Lower leg skin (tissue), 4 donors: ENCODE measurements around the gene MAP3K5. TPM values are rescaled to one million over a fixed set of nuclear protein-coding genes. Genes with fewer than 3 reads are reported as not detected.

ENCODE experiments used
- DNase-seq, 2 donors: peaks; one replicate each; pipeline ENCODE4 v3.0.0-alpha.2; 2019; ENCODE audit warnings: low spot score in 2 of 2
- H3K4me3 ChIP-seq: fragments of 200-600 bp; sonication (generic); 2 replicates; pipeline ENCODE4 v1.5.1; 2017; ENCODE audit warnings: mild to moderate bottlenecking, low read depth; ENCODE audit not compliant: poor library complexity, severe bottlenecking
- POLR2A ChIP-seq, 2 donors: fragments of 450-650 bp; IDR thresholded peaks; one replicate each; pipeline ENCODE4 v1.6.1; 2016 to 2017; ENCODE audit warnings: antibody characterized with exemption in 2 of 2, mild to moderate bottlenecking in 1 of 2, moderate library complexity in 1 of 2
- WGBS, 2 donors: methylation state at CpG; one replicate each; pipeline ENCODE4 v1.1.5; 2018; 5-methylcytosine and 5-hydroxymethylcytosine counted together
- intact Hi-C: fragments of 100-400 bp; cut with DNase I; formaldehyde crosslinking; loops from one replicate; pipeline ENCODE4 v1.15.0; 2023; ENCODE audit warnings: low total_unique reads
- total RNA-seq, 4 donors: library from RNA; depleted of rRNA; stranded (reverse); fragments of >200 nt; gene quantifications; one replicate each; pipeline ENCODE4 v1.1.0, GENCODE V29; 2016
- TF ChIP-seq, protein P1 (sequence below), 3 donors: fragments of 450-650 bp; IDR thresholded peaks; one replicate each; pipeline ENCODE4 v1.5.1; 2016; ENCODE audit warnings: antibody characterized with exemption in 3 of 3, mild to moderate bottlenecking in 3 of 3, moderate library complexity in 2 of 3

Gene MAP3K5
- total RNA-seq, 4 donors from 2014 or later = 18.9 to 35.2 (median 27.0) TPM

DNA sequence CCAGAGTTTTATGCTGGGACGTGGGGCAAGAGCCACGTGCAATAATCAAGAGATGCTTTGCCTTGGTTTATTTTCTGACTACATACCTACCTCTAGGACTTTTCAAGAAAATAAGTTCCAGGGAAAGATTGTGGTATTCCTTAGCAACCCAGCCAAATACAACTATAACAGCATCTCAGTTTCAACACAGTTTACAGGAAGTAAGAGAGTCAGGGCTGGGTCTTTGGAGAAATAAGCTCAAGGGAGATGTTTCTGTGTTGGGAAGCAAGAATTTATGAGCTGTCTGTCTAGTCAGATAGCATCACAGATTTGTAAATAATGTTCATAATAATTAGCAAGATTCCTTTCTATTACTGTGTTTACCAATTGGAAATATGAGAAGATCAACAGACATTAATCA is 35.1 kb downstream of the MAP3K5 start:
- no peak overlapping the region for H3K4me3 ChIP-seq
- no peak for DNase-seq
- WGBS, 2 donors = 87 to 94% methylated on average over 2 of the region's 2 CpGs
- TF ChIP-seq, protein P1, sequence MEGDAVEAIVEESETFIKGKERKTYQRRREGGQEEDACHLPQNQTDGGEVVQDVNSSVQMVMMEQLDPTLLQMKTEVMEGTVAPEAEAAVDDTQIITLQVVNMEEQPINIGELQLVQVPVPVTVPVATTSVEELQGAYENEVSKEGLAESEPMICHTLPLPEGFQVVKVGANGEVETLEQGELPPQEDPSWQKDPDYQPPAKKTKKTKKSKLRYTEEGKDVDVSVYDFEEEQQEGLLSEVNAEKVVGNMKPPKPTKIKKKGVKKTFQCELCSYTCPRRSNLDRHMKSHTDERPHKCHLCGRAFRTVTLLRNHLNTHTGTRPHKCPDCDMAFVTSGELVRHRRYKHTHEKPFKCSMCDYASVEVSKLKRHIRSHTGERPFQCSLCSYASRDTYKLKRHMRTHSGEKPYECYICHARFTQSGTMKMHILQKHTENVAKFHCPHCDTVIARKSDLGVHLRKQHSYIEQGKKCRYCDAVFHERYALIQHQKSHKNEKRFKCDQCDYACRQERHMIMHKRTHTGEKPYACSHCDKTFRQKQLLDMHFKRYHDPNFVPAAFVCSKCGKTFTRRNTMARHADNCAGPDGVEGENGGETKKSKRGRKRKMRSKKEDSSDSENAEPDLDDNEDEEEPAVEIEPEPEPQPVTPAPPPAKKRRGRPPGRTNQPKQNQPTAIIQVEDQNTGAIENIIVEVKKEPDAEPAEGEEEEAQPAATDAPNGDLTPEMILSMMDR (IDR thresholded peaks at IDR 0.05) = no peak
- TF ChIP-seq POLR2A (IDR thresholded peaks at IDR 0.05) = no peak
- intact Hi-C loops = no loop called here

DNA sequence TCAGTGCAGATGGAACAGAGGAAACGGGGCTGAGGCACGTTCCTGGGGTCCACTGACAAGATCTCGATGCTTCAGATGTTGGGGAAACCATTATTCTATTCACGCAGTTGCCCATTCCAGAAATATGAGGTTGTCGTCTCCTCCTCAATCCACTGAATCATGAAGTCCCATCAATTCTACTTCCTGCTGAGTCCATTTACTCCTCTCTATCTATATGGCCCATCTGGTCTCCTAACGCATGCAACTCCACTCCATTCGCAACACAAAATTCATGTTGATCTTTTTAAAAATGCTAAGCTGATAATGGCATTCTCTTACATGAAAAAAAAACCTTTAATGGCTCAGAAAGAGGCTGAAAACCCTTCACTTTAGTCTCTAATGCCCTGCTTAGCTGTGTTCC is 37.5 kb downstream of the MAP3K5 start:
- no peak for TF ChIP-seq POLR2A (IDR thresholded peaks at IDR 0.05)
- TF ChIP-seq, protein P1 (IDR thresholded peaks at IDR 0.05) = no peak
- H3K4me3 ChIP-seq = no peak overlapping the region
- DNase-seq = no peak
- 92 to 93% methylated on average over 7 of the region's 7 CpGs for WGBS, 2 donors
- intact Hi-C loops = no loop called here

DNA sequence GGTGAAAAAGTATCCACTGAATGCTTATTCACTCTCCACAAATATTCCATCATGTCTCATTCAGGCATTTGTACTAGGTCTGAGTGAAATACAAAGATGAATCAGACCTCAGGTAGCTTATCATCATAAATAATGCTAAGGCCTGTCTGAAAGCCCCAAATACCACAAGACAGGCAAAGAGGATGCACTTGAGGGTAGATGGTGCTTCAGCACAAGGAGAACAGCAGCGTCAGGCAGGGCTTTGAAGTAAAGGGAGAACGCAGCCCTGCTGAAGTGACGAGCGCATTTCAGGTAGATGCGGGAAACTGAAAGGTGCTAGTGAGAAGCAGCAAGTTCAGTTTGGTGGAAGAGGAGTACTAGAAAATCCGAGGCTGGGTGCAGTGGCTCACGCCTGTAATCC is 38.7 kb downstream of the MAP3K5 start:
- WGBS, 2 donors = 86 to 95% methylated on average over 7 of the region's 7 CpGs
- no peak overlapping the region for H3K4me3 ChIP-seq
- no peak for DNase-seq
- intact Hi-C loops = no loop called here
- no peak for TF ChIP-seq POLR2A (IDR thresholded peaks at IDR 0.05)
- TF ChIP-seq, protein P1 (IDR thresholded peaks at IDR 0.05) = no peak

DNA sequence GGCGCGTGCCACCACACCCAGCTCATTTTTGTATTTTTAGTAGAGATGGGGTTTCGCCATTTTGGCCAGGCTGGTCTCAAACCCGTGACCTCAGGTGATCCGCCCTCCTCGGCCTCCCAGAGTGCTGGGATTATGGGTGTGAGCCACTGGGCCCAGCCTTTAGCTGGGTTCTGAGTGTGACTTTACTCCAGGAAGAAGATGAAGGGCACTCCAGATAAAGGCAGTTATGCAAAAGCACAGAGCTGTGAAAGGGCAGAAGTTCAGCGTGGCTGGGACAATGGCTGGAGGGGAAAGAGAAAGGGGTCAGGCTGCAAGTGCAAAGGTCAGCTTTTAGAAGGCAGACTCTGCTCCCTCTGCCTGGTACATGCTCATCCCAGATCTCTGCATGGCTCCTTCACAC is 39.7 kb downstream of the MAP3K5 start:
- intact Hi-C loops = no loop called here
- 86 to 87% methylated on average over 7 of the region's 7 CpGs for WGBS, 2 donors
- TF ChIP-seq, protein P1 (IDR thresholded peaks at IDR 0.05) = no peak

DNA sequence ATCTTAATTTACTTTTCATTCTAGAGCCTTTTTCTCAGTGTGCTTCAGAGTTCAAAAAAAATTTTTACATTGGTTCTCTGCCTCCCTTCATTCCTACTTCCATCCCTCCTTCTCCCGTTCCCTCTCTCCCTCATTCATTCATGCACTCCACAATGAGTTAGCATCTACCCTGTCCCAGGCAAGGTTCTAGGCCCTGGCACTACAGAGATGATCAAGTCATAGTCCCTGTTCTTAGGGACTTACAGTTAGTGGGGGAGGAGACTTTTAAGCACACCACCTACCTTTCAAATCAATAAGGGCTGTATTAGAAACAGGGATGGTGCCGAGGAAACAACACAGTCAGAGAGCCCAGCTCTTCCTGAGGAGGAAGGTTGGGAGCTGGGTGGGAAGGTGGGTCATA is 40.3 kb downstream of the MAP3K5 start:
- 90% methylated on average over 2 of the region's 2 CpGs for WGBS, 2 donors
- no peak for DNase-seq
- no peak overlapping the region for H3K4me3 ChIP-seq
- intact Hi-C loops = no loop called here
- TF ChIP-seq POLR2A (IDR thresholded peaks at IDR 0.05) = no peak
- TF ChIP-seq, protein P1 (IDR thresholded peaks at IDR 0.05) = no peak

More for the DNA sequence above, 39.7 kb downstream of the MAP3K5 start:
- no peak for DNase-seq
- H3K4me3 ChIP-seq = no peak overlapping the region

DNA sequence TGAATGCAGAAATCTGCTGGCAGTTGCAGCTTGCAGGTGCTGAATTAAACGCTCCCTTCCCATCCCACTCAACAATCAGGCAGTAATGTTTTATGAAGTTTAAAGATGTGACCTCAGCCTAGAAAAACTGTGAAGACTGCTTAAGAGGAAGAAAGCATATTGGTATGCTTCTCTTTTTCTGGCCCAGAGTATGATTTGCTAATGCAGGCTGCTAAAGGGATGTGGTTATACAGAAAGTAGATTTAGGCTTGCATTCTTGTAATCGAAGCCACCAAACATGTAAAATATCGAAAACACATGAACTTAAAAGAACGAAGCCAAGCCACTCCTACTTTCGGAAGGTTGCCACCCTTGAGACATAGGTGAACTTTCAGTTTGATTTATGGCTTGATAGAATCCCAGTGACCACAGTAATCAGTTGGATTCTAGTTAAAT is 40.7 kb downstream of the MAP3K5 start:
- 29 to 38% methylated on average over 5 of the region's 5 CpGs for WGBS, 2 donors
- no peak for DNase-seq
- intact Hi-C loops = no loop called here
- TF ChIP-seq, protein P1 (IDR thresholded peaks at IDR 0.05) = no peak
- TF ChIP-seq POLR2A (IDR thresholded peaks at IDR 0.05) = no peak
- no peak overlapping the region for H3K4me3 ChIP-seq
